ENCODE results near the gene MAPK11.
A peak's percentile ranks its signal among the peaks of the same experiment; 100 is the strongest.

The MAPK11 gene

GRCh38 chr22:50262460-50262911 lies 7.7 kb downstream of the MAPK11 start:
- no peak for DNase-seq (ENCODE audit: low read depth in 1 of 2, low spot score in 1 of 2)

DNA sequence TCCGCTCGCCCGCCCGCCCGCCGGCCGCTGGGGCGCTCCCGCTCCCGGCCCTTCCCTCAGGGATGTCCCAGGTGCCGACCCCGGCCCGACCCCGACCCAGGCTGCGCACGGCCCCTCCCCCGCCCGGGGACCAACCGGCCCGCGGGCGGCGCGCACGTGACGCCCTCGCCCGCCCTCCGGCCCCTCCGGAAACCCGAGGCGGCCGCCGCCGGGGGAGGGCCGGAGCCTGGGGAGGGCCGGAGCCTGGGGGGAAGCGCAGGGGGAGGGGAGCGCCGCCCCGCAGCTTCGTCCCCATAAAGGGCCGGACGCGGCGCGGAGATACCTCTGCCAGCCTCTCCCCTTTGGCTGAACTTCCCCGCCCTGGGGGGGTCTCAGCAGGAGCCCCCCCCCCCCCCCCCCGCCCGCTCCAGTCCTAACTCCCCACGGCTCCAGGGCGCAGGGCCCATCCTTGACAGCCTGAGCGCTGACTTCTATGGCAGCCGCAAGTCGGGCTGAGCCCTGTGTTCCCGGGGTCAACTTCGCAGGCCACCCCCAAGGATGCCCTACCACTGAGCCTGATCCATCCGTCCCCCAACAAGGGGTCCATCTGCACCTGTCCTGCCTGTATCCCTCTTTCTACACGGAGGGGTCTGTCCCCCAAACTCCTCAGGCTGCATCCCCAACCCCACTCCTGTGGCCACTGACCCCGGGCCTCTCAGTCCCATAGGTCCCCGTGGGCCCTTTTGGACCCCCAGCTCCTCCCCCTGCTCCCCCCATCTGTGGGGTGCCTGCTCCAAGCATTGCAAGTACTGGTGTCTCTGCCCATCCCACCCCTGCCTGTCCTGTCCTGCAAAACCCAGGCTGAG lies 8.3 kb downstream of the MAPK11 start, which contains the start of gene MAPK12:
TSS of gene MAPK12 (minus strand) at position 69 of the 845 bp plus-strand sequence. CDS start 174 bp downstream, outside the sequence.
- no peak for DNase-seq (ENCODE audit: low read depth in 1 of 2, low spot score in 1 of 2)

DNA sequence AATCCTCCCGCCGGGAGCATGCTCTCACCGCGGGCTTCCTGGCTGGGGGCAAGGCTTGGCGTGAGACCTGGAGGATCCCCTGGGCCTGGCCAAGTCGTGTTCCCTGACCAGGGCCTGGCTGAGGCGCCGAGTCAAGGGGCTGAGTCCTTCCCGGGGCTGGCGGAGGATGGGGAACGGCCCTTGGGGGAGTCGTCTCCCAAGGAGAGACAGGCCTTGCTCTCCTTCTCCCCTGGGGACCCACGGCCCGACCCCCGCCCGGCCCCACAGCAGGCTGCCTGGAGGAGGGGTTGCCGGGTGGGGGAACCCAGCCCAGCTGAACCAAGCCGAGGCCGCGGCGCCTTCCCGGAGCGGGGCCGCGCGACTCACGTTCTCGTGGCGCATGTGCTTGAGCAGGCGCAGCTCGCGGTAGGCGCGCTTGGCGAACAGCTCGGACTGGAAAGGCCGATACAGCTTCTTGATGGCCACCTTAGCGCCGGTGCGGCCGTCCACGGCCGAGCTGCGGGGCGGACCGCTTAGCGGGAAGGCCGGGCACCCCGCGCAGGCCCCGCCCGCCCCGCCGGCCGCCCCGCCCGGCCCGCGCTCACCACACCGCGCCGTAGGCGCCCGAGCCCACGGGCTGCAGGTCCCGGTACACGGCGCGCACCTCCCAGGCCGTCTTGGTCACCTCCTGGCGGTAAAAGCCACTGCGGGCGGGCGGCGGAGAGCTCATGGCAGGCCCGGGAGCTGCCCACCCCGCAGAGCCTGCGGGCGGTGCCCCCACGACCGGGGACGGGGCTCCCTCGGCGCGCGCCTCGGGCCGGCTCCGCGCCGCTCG lies 9.2 kb downstream of the MAPK11 start:
- DNase-seq (ENCODE audit: low read depth in 1 of 2, low spot score in 1 of 2) = no peak

DNA sequence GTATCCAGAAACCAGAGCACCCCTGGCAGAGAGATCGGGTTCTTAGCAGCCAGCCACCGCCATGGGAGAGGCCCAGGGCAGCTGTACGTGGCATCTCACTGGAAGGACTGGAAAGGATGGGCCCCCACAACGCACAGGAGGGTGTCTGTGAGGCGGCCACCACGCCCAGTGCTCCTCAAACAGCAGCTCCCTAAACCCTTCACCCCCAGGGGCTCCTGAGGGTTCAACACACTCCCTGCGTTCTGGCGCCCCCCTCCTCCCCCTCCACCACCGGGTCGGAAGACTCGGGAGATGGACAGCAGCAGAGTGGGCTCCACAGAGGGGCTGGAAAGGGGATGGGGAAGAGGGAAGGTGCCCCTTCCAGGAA lies 9.8 kb downstream of the MAPK11 start:
- no peak for DNase-seq (ENCODE audit: low read depth in 1 of 2, low spot score in 1 of 2)

GRCh38 chr22:50259302-50259701 lies 10.9 kb downstream of the MAPK11 start:
- no peak for DNase-seq (ENCODE audit: low read depth in 1 of 2, low spot score in 1 of 2)

DNA sequence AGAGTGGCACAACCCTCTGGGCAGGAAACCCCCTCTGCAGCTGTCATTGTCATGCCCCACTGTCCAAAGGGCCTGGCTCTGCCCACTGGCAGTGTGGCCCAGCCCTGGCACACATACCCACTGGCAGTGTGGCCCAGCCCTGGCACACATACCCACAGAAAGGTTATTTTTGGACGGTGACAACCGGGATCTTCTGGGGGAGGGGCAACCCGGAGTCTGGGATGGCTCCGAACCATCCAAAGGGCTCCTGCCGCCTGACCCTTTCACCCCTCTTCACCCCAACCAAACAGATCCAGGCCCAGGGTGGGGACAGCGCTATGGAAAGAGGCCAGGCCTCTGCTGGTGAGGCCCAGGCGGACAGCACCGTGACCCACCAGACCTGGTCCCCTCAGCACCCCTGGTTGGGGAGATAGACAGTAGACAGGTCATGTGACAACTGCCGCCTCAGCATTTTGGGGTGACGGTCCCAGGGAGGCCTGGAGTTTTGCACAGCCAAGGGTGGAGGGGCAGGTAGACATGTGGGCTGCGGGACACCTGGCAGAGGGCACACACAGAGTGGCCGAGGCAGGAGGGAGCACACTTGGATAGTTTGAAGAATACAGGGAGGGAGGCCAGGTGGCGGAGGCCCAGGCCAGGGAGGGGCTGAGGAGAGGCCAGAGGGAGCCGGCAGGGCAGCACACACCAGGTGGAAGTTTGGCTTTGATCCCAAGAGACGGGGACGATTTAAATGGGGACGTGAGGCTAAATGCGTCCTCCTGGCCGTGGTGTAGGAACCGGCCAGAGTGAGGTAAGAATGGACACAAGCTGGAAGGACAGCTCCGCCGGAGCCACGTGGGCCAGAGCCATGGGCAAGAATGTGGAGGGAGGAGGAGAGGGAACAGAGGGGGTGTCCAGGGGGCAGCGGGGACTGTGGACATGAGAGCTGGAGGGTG lies 11.6 kb downstream of the MAPK11 start:
- no peak for DNase-seq (ENCODE audit: low read depth in 1 of 2, low spot score in 1 of 2)

DNA sequence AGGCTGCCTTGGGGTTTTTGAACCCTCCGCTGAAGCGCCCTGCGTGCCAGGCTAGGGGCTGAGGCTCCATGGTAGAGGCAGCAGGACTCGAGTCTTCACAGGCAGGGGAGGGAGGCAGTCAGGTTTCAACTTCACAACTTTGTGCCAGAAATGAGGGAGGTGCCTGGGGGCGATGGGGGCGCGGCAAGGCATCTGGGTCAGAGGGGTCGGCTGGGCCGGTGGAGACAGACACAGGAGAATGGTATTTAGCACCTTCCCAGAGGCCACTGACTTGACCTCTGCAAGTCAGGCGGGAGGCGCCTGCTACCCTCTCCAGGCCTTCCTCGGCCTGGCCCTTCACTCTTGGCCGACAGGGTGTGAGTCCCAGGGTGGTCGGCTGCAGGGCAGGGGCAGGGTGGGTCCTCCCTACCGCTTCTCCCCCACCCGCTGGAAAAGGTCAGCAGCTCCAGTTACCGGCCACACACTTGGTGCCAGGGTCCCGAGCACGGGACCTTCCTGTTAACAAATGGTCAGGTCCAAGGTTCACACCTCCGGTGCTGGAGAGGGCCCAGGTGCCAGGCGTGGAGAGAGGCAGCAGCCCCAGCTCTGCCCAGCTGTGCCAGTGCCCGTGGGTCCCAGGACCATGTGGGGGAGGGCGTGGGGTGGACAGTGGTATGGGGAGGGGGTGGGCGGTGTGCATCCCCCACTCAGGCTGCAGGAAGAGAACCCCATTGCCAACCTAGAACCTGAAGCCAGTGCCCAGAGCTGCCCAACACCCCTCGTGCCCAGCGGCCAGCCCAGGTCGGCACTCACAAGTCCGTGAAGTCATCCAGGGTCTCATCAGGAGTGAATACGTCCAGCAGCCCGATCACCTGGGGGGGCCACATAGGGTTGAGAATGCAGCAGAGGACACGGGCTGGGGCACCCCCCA lies 12.5 kb downstream of the MAPK11 start:
- DNase-seq (ENCODE audit: low read depth in 1 of 2, low spot score in 1 of 2) = no peak

GRCh38 chr22:50257041-50257440 lies 13.1 kb downstream of the MAPK11 start:
- DNase-seq (ENCODE audit: low read depth in 1 of 2, low spot score in 1 of 2) = no peak

DNA sequence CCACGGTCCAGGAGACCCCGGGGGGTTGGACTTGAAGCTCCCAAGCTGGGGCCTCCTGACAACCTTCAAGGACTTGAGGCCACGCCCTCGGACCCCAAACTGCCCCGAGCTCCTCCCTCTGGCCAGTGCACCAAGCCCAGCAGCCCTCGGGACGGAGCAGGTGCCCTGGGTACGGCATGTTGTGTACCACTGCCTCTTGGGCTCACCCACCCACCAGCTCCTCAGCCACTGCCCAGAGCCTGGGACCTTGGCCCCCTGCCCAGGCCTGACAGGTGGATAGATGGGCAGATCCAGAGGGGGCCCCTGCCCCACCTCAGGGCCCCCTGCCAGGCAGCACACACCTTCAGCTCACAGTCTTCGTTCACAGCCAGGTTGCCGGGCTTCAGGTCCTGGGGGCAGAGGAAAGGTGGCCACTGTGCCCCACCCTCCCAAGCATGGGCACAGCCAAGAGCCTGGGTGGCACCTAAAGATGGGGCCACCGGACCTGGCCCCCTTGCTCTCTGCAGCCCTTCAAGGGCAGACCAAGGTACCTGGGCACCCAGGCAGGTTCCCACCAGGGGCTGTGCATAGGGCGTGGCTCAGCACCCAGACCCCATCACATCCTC lies 13.8 kb downstream of the MAPK11 start:
- no peak for DNase-seq (ENCODE audit: low read depth in 1 of 2, low spot score in 1 of 2)

- DNase-seq (ENCODE audit: low read depth in 1 of 2, low spot score in 1 of 2) = no peak
Observed at GRCh38 chr22:50255607-50256006, 14.6 kb downstream of the MAPK11 start.

DNA sequence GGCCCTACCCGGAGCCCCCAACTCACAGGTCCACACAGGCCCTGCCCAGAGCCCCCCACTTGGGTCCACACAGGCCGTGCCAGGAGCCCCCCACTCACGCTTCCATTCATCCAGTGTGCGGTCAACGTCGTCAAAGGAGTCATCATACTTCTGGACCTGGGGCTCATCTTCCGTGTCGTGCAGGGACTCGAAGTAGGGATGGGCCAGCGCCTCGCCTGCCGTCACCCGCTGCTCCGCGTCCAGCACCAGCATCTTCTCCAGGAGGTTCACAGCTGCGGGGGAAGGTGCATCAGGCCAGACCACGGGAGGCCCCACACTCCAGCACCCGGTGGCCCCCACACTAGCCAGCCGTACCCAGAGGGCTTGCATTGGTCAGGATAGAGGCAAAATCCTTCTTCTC lies 15.1 kb downstream of the MAPK11 start:
- DNase-seq (ENCODE audit: low read depth in 1 of 2, low spot score in 1 of 2) = no peak

GRCh38 chr22:50253941-50254340 lies 16.2 kb downstream of the MAPK11 start:
- DNase-seq (ENCODE audit: low read depth in 1 of 2, low spot score in 1 of 2) = no peak

- no peak for DNase-seq (ENCODE audit: low read depth in 1 of 2, low spot score in 1 of 2)
Observed at GRCh38 chr22:50253046-50253915, 16.9 kb downstream of the MAPK11 start.

- peak; percentile 51 to 57 for DNase-seq (ENCODE audit: low read depth in 1 of 2, low spot score in 1 of 2)
Observed at GRCh38 chr22:50252082-50253045, 17.8 kb downstream of the MAPK11 start.

DNA sequence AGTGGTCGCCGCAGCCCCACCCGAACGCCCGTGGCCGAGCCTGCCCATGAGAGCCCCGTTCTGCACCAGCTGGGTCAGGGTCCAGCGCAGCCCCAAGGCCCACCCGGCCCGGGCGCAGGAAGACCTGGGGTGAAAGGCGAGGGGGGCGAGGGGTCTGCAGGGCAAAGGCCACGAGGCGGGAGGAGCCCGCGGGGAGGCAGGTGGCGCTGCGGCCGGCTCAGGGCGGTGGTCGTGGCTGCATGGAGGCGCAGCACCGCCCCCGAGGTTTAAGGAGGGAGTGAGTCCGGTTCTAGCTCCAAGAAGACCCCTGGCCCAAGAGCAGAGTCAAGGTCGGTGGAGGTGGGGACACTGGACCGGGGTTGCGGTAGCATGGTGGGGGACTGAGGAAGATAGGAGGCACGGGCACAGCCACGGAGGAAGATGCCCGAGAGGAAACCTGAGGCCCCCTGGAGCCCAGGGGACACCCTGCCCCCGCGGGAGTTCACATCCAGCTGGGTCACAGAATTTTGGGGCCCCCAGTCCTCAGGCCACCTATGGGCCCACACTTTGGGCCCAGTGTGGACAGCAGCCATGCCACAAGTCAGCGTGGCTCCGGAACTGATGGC lies 18.6 kb downstream of the MAPK11 start:
- no peak for DNase-seq (ENCODE audit: low read depth in 1 of 2, low spot score in 1 of 2)

DNA sequence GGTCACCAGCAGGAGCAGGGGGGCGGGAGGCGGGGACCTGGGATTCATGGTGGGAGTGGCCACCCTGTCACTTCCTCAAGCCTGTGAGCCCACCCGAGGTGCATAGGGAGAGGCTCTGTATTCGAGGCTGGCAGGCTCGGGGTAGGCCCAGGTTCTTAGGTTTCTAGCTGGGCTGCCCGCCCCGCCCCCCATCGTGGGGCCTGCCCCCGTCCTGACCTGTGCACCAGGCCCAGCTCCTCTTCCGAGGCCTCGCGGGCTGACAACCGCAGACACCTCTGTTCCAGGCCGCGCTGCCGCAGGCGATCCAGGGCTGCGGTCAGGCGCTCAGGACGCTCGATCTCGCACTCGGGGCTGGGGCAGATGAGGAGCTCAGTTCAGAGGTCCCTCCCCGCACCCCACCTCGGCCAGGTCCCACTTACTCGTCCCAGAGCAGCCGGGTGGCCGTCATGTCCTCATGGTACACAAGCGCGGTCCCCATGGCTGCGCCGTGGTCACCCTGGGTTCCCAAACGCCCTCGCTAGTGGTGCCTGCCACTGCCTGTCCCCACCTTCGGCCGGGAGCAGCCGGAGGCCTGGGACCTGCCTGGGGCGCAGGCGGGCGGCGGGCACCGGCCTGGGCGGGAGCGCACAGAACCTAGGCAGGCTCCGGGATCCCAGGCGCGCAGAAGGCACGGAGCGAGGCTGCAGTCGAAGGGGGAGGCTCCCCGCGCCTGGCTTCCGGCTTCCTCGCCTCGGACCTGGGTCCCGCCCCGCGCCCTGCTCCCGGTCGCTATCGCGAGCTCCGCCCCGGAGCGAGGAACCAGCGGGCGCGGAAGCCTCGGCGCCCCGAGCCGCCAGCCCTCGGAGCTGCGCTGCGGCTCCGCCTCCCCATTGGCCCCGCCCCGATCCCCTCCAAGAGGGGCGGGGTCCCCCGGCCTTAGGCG lies 19.4 kb downstream of the MAPK11 start, which contains the start of gene HDAC10:
TSS of gene HDAC10 (minus strand) at position 711 of the 922 bp plus-strand sequence. CDS start at position 478, 233 bp downstream.
- DNase-seq (ENCODE audit: low read depth in 1 of 2, low spot score in 1 of 2) = peak; percentile 63 to 68
